Measurements from ENCODE around the gene MEGF10. TPM values are rescaled to one million over a fixed set of nuclear protein-coding genes. Genes with fewer than 3 reads are reported as not detected.

Gene MEGF10
- total RNA-seq, 1 donor from 2014 or later, result 0.69 TPM

DNA sequence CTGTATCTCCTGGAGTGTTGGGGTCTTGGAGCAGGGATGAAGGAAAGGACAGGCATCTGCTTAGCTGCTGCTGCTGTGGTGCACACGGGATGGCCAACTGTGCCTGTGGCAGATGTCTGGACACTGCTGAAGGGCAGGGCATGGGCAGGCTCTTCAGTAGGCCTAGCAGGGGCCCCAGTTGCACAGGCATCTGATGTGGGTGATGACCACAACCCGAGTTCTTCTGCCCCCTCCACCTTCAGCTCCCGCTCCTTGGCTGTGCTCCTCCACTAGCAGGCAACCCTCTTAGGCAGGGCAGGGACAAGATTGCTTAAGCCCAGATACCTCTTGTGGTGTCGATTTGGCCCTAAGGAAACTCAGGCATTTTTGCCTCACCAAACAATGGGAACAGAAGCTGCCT is 9.0 kb upstream of the MEGF10 start:
- H3K27ac Mint-ChIP-seq (ENCODE audit: unreplicated experiment), result no peak overlapping the region
- no peaks in the 10 kb centered on the region for H3K27me3 Mint-ChIP-seq (ENCODE audit: unreplicated experiment)
- H3K4me3 Mint-ChIP-seq (ENCODE audit: unreplicated experiment), result no peak overlapping the region
- no peaks in the 10 kb centered on the region for H3K36me3 Mint-ChIP-seq (ENCODE audit: unreplicated experiment)
- TF ChIP-seq, protein P1, sequence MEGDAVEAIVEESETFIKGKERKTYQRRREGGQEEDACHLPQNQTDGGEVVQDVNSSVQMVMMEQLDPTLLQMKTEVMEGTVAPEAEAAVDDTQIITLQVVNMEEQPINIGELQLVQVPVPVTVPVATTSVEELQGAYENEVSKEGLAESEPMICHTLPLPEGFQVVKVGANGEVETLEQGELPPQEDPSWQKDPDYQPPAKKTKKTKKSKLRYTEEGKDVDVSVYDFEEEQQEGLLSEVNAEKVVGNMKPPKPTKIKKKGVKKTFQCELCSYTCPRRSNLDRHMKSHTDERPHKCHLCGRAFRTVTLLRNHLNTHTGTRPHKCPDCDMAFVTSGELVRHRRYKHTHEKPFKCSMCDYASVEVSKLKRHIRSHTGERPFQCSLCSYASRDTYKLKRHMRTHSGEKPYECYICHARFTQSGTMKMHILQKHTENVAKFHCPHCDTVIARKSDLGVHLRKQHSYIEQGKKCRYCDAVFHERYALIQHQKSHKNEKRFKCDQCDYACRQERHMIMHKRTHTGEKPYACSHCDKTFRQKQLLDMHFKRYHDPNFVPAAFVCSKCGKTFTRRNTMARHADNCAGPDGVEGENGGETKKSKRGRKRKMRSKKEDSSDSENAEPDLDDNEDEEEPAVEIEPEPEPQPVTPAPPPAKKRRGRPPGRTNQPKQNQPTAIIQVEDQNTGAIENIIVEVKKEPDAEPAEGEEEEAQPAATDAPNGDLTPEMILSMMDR (IDR thresholded peaks at IDR 0.05; ENCODE audit: partially characterized antibody, unreplicated experiment), result no peak
- no peaks in the 10 kb centered on the region for H3K9me3 Mint-ChIP-seq (ENCODE audit: unreplicated experiment)
- no peaks in the 10 kb centered on the region for H3K4me1 Mint-ChIP-seq (ENCODE audit: low read depth, unreplicated experiment)
- no peak for DNase-seq

DNA sequence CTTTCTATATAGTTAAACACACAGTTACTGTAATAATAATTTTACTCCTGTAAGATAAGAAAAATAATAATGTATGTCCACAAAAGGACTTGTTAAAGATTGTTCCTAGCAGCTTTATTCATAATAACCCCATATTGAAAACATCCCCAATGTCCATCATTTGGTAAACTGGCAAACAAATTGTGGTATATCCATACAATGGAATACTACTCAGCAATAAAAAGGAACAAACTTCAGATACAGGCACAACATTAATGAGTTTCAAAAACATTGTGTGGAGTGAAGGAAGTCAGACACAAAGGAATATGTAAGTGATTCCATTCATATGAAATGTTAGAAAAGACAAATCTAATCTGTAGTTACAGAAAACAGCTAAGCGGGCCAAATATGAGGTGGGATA is 1.9 kb upstream of the MEGF10 start:
- no peaks in the 10 kb centered on the region for H3K9me3 Mint-ChIP-seq (ENCODE audit: unreplicated experiment)
- no peaks in the 10 kb centered on the region for H3K27me3 Mint-ChIP-seq (ENCODE audit: unreplicated experiment)

DNA sequence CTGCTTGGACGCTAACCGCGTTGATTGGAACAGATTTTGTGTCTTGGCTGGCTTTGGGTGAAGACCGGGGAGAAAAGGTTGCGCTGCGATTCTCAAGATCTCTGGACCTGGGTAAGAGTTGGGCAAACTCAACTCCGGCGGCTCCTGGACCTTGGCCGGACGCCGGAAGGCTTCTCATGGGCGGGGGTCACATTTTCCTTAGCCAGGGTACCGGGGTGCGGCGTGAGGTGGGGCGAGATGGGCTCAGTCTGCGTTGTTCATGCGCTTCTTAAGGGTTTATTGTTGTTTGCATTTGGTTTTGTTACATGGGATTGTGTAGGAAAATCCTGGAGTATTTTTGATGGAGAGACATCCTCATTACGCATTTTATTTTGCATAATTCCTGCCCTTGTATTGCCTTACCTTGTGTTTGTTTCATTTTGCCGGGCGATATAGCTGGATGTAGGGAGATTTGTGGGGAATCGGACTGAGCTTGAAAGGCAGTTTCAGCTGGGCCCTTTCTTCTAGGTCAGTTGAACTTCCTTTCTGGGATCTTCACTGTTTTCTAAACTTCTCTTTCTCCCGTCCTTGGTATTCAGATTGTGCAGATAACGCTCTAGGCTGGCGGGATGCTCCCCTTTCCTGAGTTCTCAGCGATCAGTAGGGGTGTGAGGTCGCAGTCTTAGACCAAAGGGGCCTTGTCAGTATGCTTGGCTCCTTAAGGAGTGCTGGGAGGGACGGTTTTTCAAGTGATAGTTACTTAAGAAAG is 524 bp downstream of the MEGF10 start:
- TF ChIP-seq, protein P1 (IDR thresholded peaks at IDR 0.05; ENCODE audit: partially characterized antibody, unreplicated experiment), result no peak
- no peak overlapping the region for H3K27ac Mint-ChIP-seq (ENCODE audit: unreplicated experiment)
- H3K4me3 Mint-ChIP-seq (ENCODE audit: unreplicated experiment), result peak overlapping the region; percentile 87
- peaks cover 5% of the 10 kb centered on the region for H3K36me3 Mint-ChIP-seq (ENCODE audit: unreplicated experiment)
- no peak for DNase-seq
- H3K9me3 Mint-ChIP-seq (ENCODE audit: unreplicated experiment), result no peaks in the 10 kb centered on the region
- H3K27me3 Mint-ChIP-seq (ENCODE audit: unreplicated experiment), result no peaks in the 10 kb centered on the region
- H3K4me1 Mint-ChIP-seq (ENCODE audit: low read depth, unreplicated experiment), result peaks cover 5% of the 10 kb centered on the region

More for the DNA sequence above, 1.9 kb upstream of the MEGF10 start:
- Mint-ChIP-seq H3K4me1 (ENCODE audit: low read depth, unreplicated experiment) (peaks cover 5% of the 10 kb centered on the region), H3K27ac (ENCODE audit: unreplicated experiment) (no peak overlapping the region), H3K4me3 (ENCODE audit: unreplicated experiment) (no peak overlapping the region), H3K36me3 (ENCODE audit: unreplicated experiment) (peaks cover 5% of the 10 kb centered on the region)
- no peak for DNase-seq
- TF ChIP-seq, protein P1 (IDR thresholded peaks at IDR 0.05; ENCODE audit: partially characterized antibody, unreplicated experiment), result no peak

DNA sequence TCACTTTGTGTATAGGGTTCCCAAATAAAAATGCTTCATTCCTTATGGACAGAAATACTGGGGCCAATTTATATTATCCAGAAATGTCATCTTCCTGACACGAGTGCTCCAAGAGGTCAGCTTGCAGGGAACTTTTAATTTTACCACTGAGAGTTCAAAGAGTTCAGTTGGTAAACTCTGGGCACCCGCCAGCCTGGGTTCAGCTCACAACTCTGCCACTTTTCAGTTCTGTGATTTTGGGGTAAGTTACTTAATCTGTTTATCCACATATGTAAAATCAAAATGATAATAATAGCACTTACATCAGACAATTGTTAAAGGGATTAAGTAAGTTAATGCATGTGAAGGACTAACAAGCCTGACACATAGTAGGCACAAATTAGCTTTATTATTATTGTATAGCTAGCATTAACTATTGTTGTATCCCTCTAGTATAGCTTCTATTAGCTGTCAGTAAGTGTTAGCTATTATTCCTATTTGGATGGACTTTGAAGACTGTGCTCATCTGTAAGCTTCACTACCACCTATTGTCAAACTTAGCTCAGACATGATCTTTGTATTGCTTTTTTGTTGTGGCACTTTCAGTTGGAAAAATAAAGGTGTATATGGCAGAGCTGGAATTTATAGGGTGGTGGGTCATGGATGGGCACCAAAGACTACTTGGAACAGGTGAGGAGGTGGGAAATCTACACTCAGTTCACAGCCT is 1.6 kb downstream of the MEGF10 start:
- TF ChIP-seq, protein P1 (IDR thresholded peaks at IDR 0.05; ENCODE audit: partially characterized antibody, unreplicated experiment), result no peak
- Mint-ChIP-seq H3K4me3 (ENCODE audit: unreplicated experiment) (no peak overlapping the region), H3K27me3 (ENCODE audit: unreplicated experiment) (no peaks in the 10 kb centered on the region), H3K27ac (ENCODE audit: unreplicated experiment) (no peak overlapping the region), H3K9me3 (ENCODE audit: unreplicated experiment) (no peaks in the 10 kb centered on the region), H3K36me3 (ENCODE audit: unreplicated experiment) (peaks cover 5% of the 10 kb centered on the region), H3K4me1 (ENCODE audit: low read depth, unreplicated experiment) (peaks cover 5% of the 10 kb centered on the region)
- DNase-seq, result no peak

DNA sequence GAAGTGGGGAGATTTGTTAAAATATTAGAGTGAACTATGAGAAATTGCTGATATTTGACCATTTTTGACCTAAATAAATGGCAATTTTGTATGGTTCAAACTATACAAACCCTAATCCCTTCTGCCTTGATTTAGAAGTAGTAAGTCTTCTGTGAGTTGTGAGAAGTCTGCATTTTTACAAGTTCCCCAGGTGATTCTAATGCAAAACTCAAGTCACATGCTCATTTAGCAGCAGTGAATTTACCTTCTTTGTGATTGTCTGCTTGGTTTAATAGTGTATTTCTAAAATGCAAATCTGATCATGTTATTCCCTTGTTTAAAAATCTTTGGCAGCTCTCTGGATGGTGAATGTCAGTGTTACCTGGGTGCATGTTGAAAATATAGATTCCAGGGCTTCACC is 2.8 kb downstream of the MEGF10 start:
- Mint-ChIP-seq H3K4me1 (ENCODE audit: low read depth, unreplicated experiment) (peaks cover 5% of the 10 kb centered on the region), H3K27ac (ENCODE audit: unreplicated experiment) (no peak overlapping the region), H3K36me3 (ENCODE audit: unreplicated experiment) (peaks cover 5% of the 10 kb centered on the region), H3K27me3 (ENCODE audit: unreplicated experiment) (no peaks in the 10 kb centered on the region), H3K9me3 (ENCODE audit: unreplicated experiment) (no peaks in the 10 kb centered on the region), H3K4me3 (ENCODE audit: unreplicated experiment) (no peak overlapping the region)
- no peak for DNase-seq
- TF ChIP-seq, protein P1 (IDR thresholded peaks at IDR 0.05; ENCODE audit: partially characterized antibody, unreplicated experiment), result no peak

Data from glutamatergic neuron (in vitro differentiated cells).